Measurements from ENCODE around the gene PPP6R1.

- TF ChIP-seq CTCF (IDR thresholded peaks at IDR 0.05 in 4 of 5, conservative IDR thresholded peaks at IDR 0.05 in 1 of 5) (no peak), POLR2A (IDR thresholded peaks at IDR 0.05) (no peak)
These were observed 70.2 kb downstream of the PPP6R1 start for GRCh38 chr19:55188625-55189024.

All from gastrocnemius medialis (tissue), 4 donors.